Aorta (tissue), 5 donors: ENCODE results near the gene SFXN4. TPM values are rescaled to one million over a fixed set of nuclear protein-coding genes. Genes with fewer than 3 reads are reported as not detected.
A peak's percentile ranks its signal among the peaks of the same experiment; 100 is the strongest.

Experiments
- ATAC-seq: fragments of 200-7000 bp; cut with Tn5 transposase; one replicate; pipeline ENCODE4 v1.9.1; 2022; ENCODE audit warnings: moderate library complexity; ENCODE audit not compliant: low FRiP score
- DNase-seq, 2 donors: peaks; one replicate each; pipeline ENCODE4 v3.0.0-alpha.2; 2020
- H3K27ac ChIP-seq, 2 donors: one replicate each; pipeline ENCODE4 v1.5.1; 2013; ENCODE audit warnings: low read length in 2 of 2, mild to moderate bottlenecking in 2 of 2, moderate library complexity in 2 of 2, control low read depth in 1 of 2, inconsistent platforms in 1 of 2, low read depth in 1 of 2
- H3K27me3 ChIP-seq, 2 donors: one replicate each; pipeline ENCODE4 v1.6.1; 2013; ENCODE audit warnings: control low read depth in 1 of 2, low read length in 1 of 2, mild to moderate bottlenecking in 1 of 2, moderate library complexity in 1 of 2; ENCODE audit not compliant: insufficient read depth in 2 of 2, control insufficient read depth in 1 of 2
- H3K36me3 ChIP-seq, 2 donors: one replicate each; pipeline ENCODE4 v1.6.1; 2013; ENCODE audit warnings: control low read depth in 1 of 2, low read length in 1 of 2, mild to moderate bottlenecking in 1 of 2; ENCODE audit not compliant: insufficient read depth in 2 of 2, control insufficient read depth in 1 of 2
- H3K4me1 ChIP-seq, 2 donors: one replicate each; pipeline ENCODE4 v1.6.1; 2013; ENCODE audit warnings: low read length in 2 of 2, control low read depth in 1 of 2, mild to moderate bottlenecking in 1 of 2, moderate library complexity in 1 of 2; ENCODE audit not compliant: insufficient read depth in 2 of 2, control insufficient read depth in 1 of 2
- H3K4me3 ChIP-seq, 2 donors: one replicate each; pipeline ENCODE4 v1.5.1; 2013; ENCODE audit warnings: low read length in 2 of 2, control low read depth in 1 of 2, mild to moderate bottlenecking in 1 of 2
- H3K9me3 ChIP-seq: one replicate; pipeline ENCODE4 v1.6.1; 2013; ENCODE audit warnings: mild to moderate bottlenecking, low read length; ENCODE audit not compliant: control insufficient read depth
- WGBS, 2 donors: extraction: QIAGEN DNeasy Blood & Tissue Kit; methylation state at CpG; one replicate each; pipeline ENCODE4 v1.1.7; 2013; 5-methylcytosine and 5-hydroxymethylcytosine counted together
- intact Hi-C, 2 donors: fragments of 100-400 bp; cut with DNase I; formaldehyde crosslinking; loops; one replicate each; pipeline versions ENCODE4 v1.14.2 to v1.15.0; 2022
- polyA plus RNA-seq, 2 donors: library from polyadenylated mRNA; stranded (reverse); fragments of 200-250 nt; gene quantifications; one replicate each; pipeline ENCODE4 v1.2.3, GENCODE V29; 2013
- total RNA-seq, 2 donors: library from RNA; stranded (reverse); fragmentation: NEBNext Ultra II Directional; extraction: Animal tissue kit (Norgen Biotek cat#: 25700); gene quantifications; one replicate each; pipeline ENCODE4 v1.2.1, GENCODE V29; 2021
- donor health status: healthy with polysubstance abuse.
- donor health status: Bipolar disorder and iron deficiency.
- donor health status: DM: no; HTN: no; CAD: no.
- donor health status: DM: no; HTN: no; CAD: no.
- donor health status: DM: yes; HTN: yes; CAD: no.

The SFXN4 gene
- total and polyA plus RNA-seq, 4 donors, result 11.6 to 49.8 (median 17.0) TPM

GRCh38 chr10:119207713-119208552 lies 42.4 kb upstream of the SFXN4 start:
- intact Hi-C loops, result loop anchor here (1.0 to 5.0 kb wide), 4 partner anchors 44 to 209 kb away; no protein-coding TSS in a partner anchor
- 0 to 1% methylated on average over 58 to 62 of the region's 62 CpGs for WGBS, 2 donors
- DNase-seq (peak; percentile 71 to 84), ATAC-seq (peak; percentile 24)
- Histone ChIP-seq H3K4me3 (peak overlapping the region; percentile 29 to 89), H3K36me3 (no peaks in the 10 kb centered on the region), H3K27me3 (no peaks in the 10 kb centered on the region), H3K4me1 (peaks cover 0 to 11% of the 10 kb centered on the region in 2 donors), H3K27ac (peak overlapping the region; percentile 15 to 57), H3K9me3 (no peaks in the 10 kb centered on the region)

GRCh38 chr10:119207366-119207666 lies 41.8 kb upstream of the SFXN4 start, which contains the start of gene GRK5:
Gene GRK5, plus strand, starts transcription at chr10:119207571. Its CDS starts 347 bp downstream, at chr10:119207918.
- ATAC-seq (peak; percentile 95), DNase-seq (peak; percentile 97)
- H3K27ac ChIP-seq, result peak within 1 kb of the TSS; percentile 80 to 91
- H3K4me3 ChIP-seq, result peak within 1 kb of the TSS; percentile 89 to 95
- peaks cover 0 to 6% of the 10 kb centered on the region in 2 donors for H3K4me1 ChIP-seq
- H3K9me3 ChIP-seq, result no peaks in the 10 kb centered on the region
- H3K27me3 ChIP-seq, result no peaks in the 10 kb centered on the region
- intact Hi-C loops, result loop anchor here (1.0 to 5.0 kb wide), 4 partner anchors 45 to 210 kb away; no protein-coding TSS in a partner anchor
- 0 to 1% methylated on average over 32 to 34 of the region's 34 CpGs for WGBS, 2 donors
- no peaks in the 10 kb centered on the region for H3K36me3 ChIP-seq

- intact Hi-C loops, result loop anchor here (1.0 to 5.0 kb wide), 5 partner anchors 46 to 239 kb away; no protein-coding TSS in a partner anchor
- DNase-seq (peak; percentile 84 to 91), ATAC-seq (peak; percentile 75)
- Histone ChIP-seq H3K27me3 (no peaks in the 10 kb centered on the region), H3K27ac (peak overlapping the region; percentile 80 to 91), H3K36me3 (no peaks in the 10 kb centered on the region), H3K4me1 (peaks cover 0 to 4% of the 10 kb centered on the region in 2 donors), H3K9me3 (no peaks in the 10 kb centered on the region), H3K4me3 (peak overlapping the region; percentile 89 to 95)
- 0% methylated on average over 78 to 97 of the region's 97 CpGs for WGBS, 2 donors
These were observed 41.3 kb upstream of the SFXN4 start for GRCh38 chr10:119206603-119207365.

GRCh38 chr10:119205894-119206602 lies 40.5 kb upstream of the SFXN4 start:
- Histone ChIP-seq H3K4me3 (no peak overlapping the region), H3K9me3 (no peaks in the 10 kb centered on the region), H3K4me1 (no peaks in the 10 kb centered on the region), H3K27me3 (no peaks in the 10 kb centered on the region), H3K36me3 (no peaks in the 10 kb centered on the region), H3K27ac (peak overlapping the region; percentile 50 to 60)
- DNase-seq (peak; percentile 36 to 82), ATAC-seq (peak; percentile 15)
- WGBS, 2 donors, result 21 to 24% methylated on average over 17 of the region's 17 CpGs
- intact Hi-C loops, result loop anchor here (1.0 to 5.0 kb wide), 4 partner anchors 46 to 239 kb away; no protein-coding TSS in a partner anchor

GRCh38 chr10:119203006-119203405 lies 37.5 kb upstream of the SFXN4 start:
- no peak for ATAC-seq
- peak in 1 of 2 donors; percentile 8 for DNase-seq
- Histone ChIP-seq H3K4me3 (no peak overlapping the region), H3K9me3 (no peaks in the 10 kb centered on the region), H3K27me3 (no peaks in the 10 kb centered on the region), H3K4me1 (no peaks in the 10 kb centered on the region), H3K36me3 (no peaks in the 10 kb centered on the region), H3K27ac (no peak overlapping the region)
- WGBS, 2 donors, result 62 to 63% methylated on average over 4 of the region's 4 CpGs
- intact Hi-C loops, result no loop called here

- no peaks in the 10 kb centered on the region for H3K36me3 ChIP-seq
- no peak overlapping the region for H3K27ac ChIP-seq
- intact Hi-C loops, result loop anchor here in 1 of 2 donors (1.0 kb wide), 1 partner anchor 287 kb away; no protein-coding TSS in a partner anchor
- 85 to 86% methylated on average over 1 of the region's 1 CpG for WGBS, 2 donors
- DNase-seq, result no peak
- H3K9me3 ChIP-seq, result no peaks in the 10 kb centered on the region
- no peak for ATAC-seq
- no peak overlapping the region for H3K4me3 ChIP-seq
- H3K4me1 ChIP-seq, result no peaks in the 10 kb centered on the region
- no peaks in the 10 kb centered on the region for H3K27me3 ChIP-seq
These were observed 35.7 kb upstream of the SFXN4 start for GRCh38 chr10:119201233-119201632.

- intact Hi-C loops, result loop anchor here (2.0 to 5.0 kb wide), 4 partner anchors 245 to 343 kb away; partner anchors contain the start of gene RGS10 (in 1 of the 2)
- Histone ChIP-seq H3K9me3 (no peaks in the 10 kb centered on the region), H3K4me1 (no peaks in the 10 kb centered on the region), H3K27me3 (no peaks in the 10 kb centered on the region), H3K4me3 (no peak overlapping the region), H3K36me3 (no peaks in the 10 kb centered on the region), H3K27ac (no peak overlapping the region)
- 32 to 40% methylated on average over 9 of the region's 9 CpGs for WGBS, 2 donors
- ATAC-seq, result peak; percentile 91
- DNase-seq, result peak; percentile 69
These were observed 33.9 kb upstream of the SFXN4 start for GRCh38 chr10:119199231-119199992.
